Loucy (cell line): ENCODE measurements around the gene BRD9.

Experiments
- CTCF ChIP-seq: fragments of 200-600 bp; sonication (generic); conservative IDR thresholded peaks from 2 replicates; pipeline ENCODE4 v1.5.1; 2014; ENCODE audit warnings: mild to moderate bottlenecking, antibody characterized with exemption, low read length
- EZH2phosphoT487 ChIP-seq: fragments of 200-600 bp; IDR thresholded peaks from 2 replicates; pipeline ENCODE4 v1.6.1; 2018; ENCODE audit warnings: antibody characterized with exemption, mild to moderate bottlenecking, moderate library complexity, borderline replicate concordance

GRCh38 chr5:859798-860296, 32.8 kb downstream of the BRD9 start:
- TF ChIP-seq CTCF: no peak
- no peak for TF ChIP-seq EZH2phosphoT487
